H1 (cell line): Measurements from ENCODE around the gene ATP5ME. TPM values are rescaled to one million over a fixed set of nuclear protein-coding genes. Genes with fewer than 3 reads are reported as not detected.

Experiments used
- CTCF ChIA-PET: fragments of 300-600 bp; sonication (Branson Sonifier 250); formaldehyde crosslinking; loops from one replicate; lab custom pipeline; 2021; ENCODE audit not compliant: partially characterized antibody; lab: Charles Lee
- POLR2A ChIA-PET: fragments of 300-600 bp; sonication (Branson Sonifier 250); formaldehyde crosslinking; loops from one replicate; lab custom pipeline; 2021; ENCODE audit warnings: inconsistent platforms; ENCODE audit not compliant: partially characterized antibody; lab: Charles Lee
- DNase-seq, 2 experiments: peaks; one replicate each; pipeline versions ENCODE4 v3.0.0 to v3.0.0-alpha.2; 2010 to 2022; ENCODE audit warnings: low spot score in 2 of 2, low read depth in 1 of 2, mixed read lengths in 1 of 2
- FAIRE-seq: peaks from 2 replicates; lab custom pipeline; 2011; peaks lifted over from hg19 to GRCh38; lab: Jason Lieb, UNC
- H2AFZ ChIP-seq: 2 replicates; pipeline ENCODE4 v1.8.1; 2012; ENCODE audit warnings: low read length, inconsistent platforms
- H2AK5ac ChIP-seq: 2 replicates; pipeline ENCODE4 v1.6.1; 2013; ENCODE audit warnings: low read depth, low read length
- H2BK120ac ChIP-seq: replicated peaks from 2 replicates; pipeline ENCODE3; 2013; ENCODE audit warnings: low read depth, low read length, inconsistent platforms
- H2BK12ac ChIP-seq: 2 replicates; pipeline ENCODE4 v1.6.1; 2013; ENCODE audit warnings: low read depth, low read length
- H2BK15ac ChIP-seq: 2 replicates; pipeline ENCODE4 v1.6.1; 2013; ENCODE audit warnings: low read length
- H2BK20ac ChIP-seq: 2 replicates; pipeline ENCODE4 v1.6.1; 2013; ENCODE audit warnings: low read length
- H2BK5ac ChIP-seq: 2 replicates; pipeline ENCODE4 v1.6.1; 2013; ENCODE audit warnings: low read depth, low read length
- H3K14ac ChIP-seq: 2 replicates; pipeline ENCODE4 v1.6.1; 2013; ENCODE audit warnings: inconsistent platforms; ENCODE audit not compliant: insufficient read length
- H3K18ac ChIP-seq: 2 replicates; pipeline ENCODE4 v1.6.1; 2013; ENCODE audit warnings: low read length; ENCODE audit errors: extremely low read depth
- H3K23ac ChIP-seq: 2 replicates; pipeline ENCODE4 v1.6.1; 2013; ENCODE audit warnings: inconsistent platforms; ENCODE audit not compliant: insufficient read length
- H3K23me2 ChIP-seq: 2 replicates; pipeline ENCODE4 v1.6.1; 2013; ENCODE audit warnings: low read depth, low read length
- H3K27ac ChIP-seq: 2 replicates; pipeline ENCODE4 v1.6.1; 2011; ENCODE audit warnings: low read depth, low read length, inconsistent platforms
- H3K27me3 ChIP-seq, 4 experiments: replicated peaks in 1 of 4; 1 replicate in 1 of 4; 2 replicates in 3 of 4; pipeline versions ENCODE4 v1.6.1 to v1.8.1; 2011 to 2013; ENCODE audit warnings: low read length in 3 of 4, mild to moderate bottlenecking in 3 of 4, inconsistent platforms in 2 of 4, mixed read lengths in 2 of 4, moderate library complexity in 1 of 4; ENCODE audit not compliant: control insufficient read depth in 3 of 4, insufficient read depth in 3 of 4; ENCODE audit errors: extremely low read depth in 1 of 4
- H3K36me3 ChIP-seq, 4 experiments: 2 replicates each; pipeline versions ENCODE4 v1.6.1 to v1.8.1; 2011 to 2013; ENCODE audit warnings: mild to moderate bottlenecking in 4 of 4, low read length in 3 of 4, moderate library complexity in 2 of 4, control low read depth in 1 of 4, inconsistent platforms in 1 of 4; ENCODE audit not compliant: insufficient read depth in 4 of 4, control insufficient read depth in 2 of 4
- H3K4ac ChIP-seq: replicated peaks from 2 replicates; pipeline ENCODE3; 2013; ENCODE audit warnings: low read length, low read depth, mixed read lengths, inconsistent platforms; ENCODE audit not compliant: insufficient read length
- H3K4me1 ChIP-seq, 4 experiments: replicated peaks in 1 of 4; 1 replicate in 1 of 4; 2 replicates in 3 of 4; pipeline versions ENCODE4 v1.6.1 to v1.8.1; 2011 to 2013; ENCODE audit warnings: low read length in 3 of 4, inconsistent platforms in 2 of 4, mixed read lengths in 1 of 4; ENCODE audit not compliant: insufficient read depth in 4 of 4, control insufficient read depth in 3 of 4
- H3K4me2 ChIP-seq, 2 experiments: 2 replicates each; pipeline versions ENCODE4 v1.6.1 to v1.8.1; 2011 to 2013; ENCODE audit warnings: low read depth in 2 of 2, low read length in 2 of 2, control low read depth in 1 of 2, inconsistent platforms in 1 of 2, mild to moderate bottlenecking in 1 of 2; ENCODE audit not compliant: insufficient read depth in 1 of 2
- H3K4me3 ChIP-seq, 4 experiments: fragments of 200-600, 300-600 bp in 1 of 4; sonication (generic), shearing (Covaris generic), sonication (Bioruptor Twin) in 1 of 4; 2 replicates each; pipeline versions ENCODE4 v1.5.1 to v1.8.1; 2011 to 2016; ENCODE audit warnings: low read length in 4 of 4, low read depth in 3 of 4, control low read depth in 2 of 4, inconsistent platforms in 2 of 4, mild to moderate bottlenecking in 2 of 4, mixed read lengths in 1 of 4, moderate library complexity in 1 of 4; ENCODE audit not compliant: insufficient read depth in 2 of 4; ENCODE audit errors: extremely low read depth in 1 of 4
- H3K56ac ChIP-seq: replicated peaks from 2 replicates; pipeline ENCODE3; 2013; ENCODE audit warnings: low read depth, mild to moderate bottlenecking, mixed read lengths, low read length, inconsistent platforms; ENCODE audit not compliant: insufficient read length
- H3K79me1 ChIP-seq: 2 replicates; pipeline ENCODE4 v1.6.1; 2013; ENCODE audit warnings: low read depth, low read length, control low read depth
- H3K79me2 ChIP-seq, 2 experiments: 2 replicates each; pipeline versions ENCODE4 v1.6.1 to v1.8.1; 2012 to 2013; ENCODE audit warnings: low read length in 2 of 2, mild to moderate bottlenecking in 2 of 2, inconsistent platforms in 1 of 2; ENCODE audit not compliant: insufficient read depth in 2 of 2, control insufficient read depth in 1 of 2
- H3K9ac ChIP-seq, 4 experiments: replicated peaks in 1 of 4; 1 replicate in 1 of 4; 2 replicates in 3 of 4; pipeline versions ENCODE4 v1.6.1 to v1.8.1; 2011 to 2013; ENCODE audit warnings: low read depth in 3 of 4, low read length in 3 of 4, control low read depth in 2 of 4, mild to moderate bottlenecking in 2 of 4, moderate library complexity in 2 of 4, inconsistent platforms in 1 of 4; ENCODE audit errors: extremely low read depth in 1 of 4
- H3K9me3 ChIP-seq, 2 experiments: 2 replicates each; pipeline versions ENCODE4 v1.6.1 to v1.8.1; 2012 to 2013; ENCODE audit warnings: mild to moderate bottlenecking in 2 of 2, moderate library complexity in 2 of 2, control low read depth in 1 of 2, inconsistent platforms in 1 of 2, low read depth in 1 of 2, low read length in 1 of 2, mixed read lengths in 1 of 2; ENCODE audit not compliant: insufficient read depth in 2 of 2
- H4K20me1 ChIP-seq, 2 experiments: replicated peaks in 1 of 2; 2 replicates each; pipeline versions ENCODE3 to v1.8.1; 2011 to 2013; ENCODE audit warnings: inconsistent platforms in 2 of 2, low read length in 2 of 2, mild to moderate bottlenecking in 1 of 2; ENCODE audit not compliant: insufficient read depth in 2 of 2, control insufficient read depth in 1 of 2
- H4K5ac ChIP-seq: 2 replicates; pipeline ENCODE4 v1.6.1; 2013; ENCODE audit warnings: low read length, low read depth, mixed read lengths, inconsistent platforms; ENCODE audit not compliant: insufficient read length
- H4K8ac ChIP-seq: 2 replicates; pipeline ENCODE4 v1.8.0; 2013; ENCODE audit warnings: mild to moderate bottlenecking, moderate library complexity, low read length, inconsistent platforms; ENCODE audit not compliant: insufficient read depth; ENCODE audit errors: extremely low read depth
- H4K91ac ChIP-seq: replicated peaks from 2 replicates; pipeline ENCODE3; 2013; ENCODE audit warnings: low read length, mixed read lengths, inconsistent platforms; ENCODE audit not compliant: insufficient read length
- CTCF ChIP-seq, 3 experiments: IDR thresholded peaks; 1 replicate in 2 of 3; 2 replicates in 1 of 3; pipeline versions ENCODE4 v1.5.1 to v1.6.1; 2011; ENCODE audit warnings: low read length in 3 of 3, mild to moderate bottlenecking in 3 of 3, inconsistent platforms in 2 of 3, low read depth in 1 of 3, moderate library complexity in 1 of 3; ENCODE audit not compliant: insufficient read depth in 1 of 3; ENCODE audit errors: control extremely low read depth in 1 of 3
- EZH2 ChIP-seq: fragments of 200-600 bp; sonication (generic); IDR thresholded peaks from 2 replicates; pipeline ENCODE4 v1.7.1; 2012; ENCODE audit warnings: low read depth, mild to moderate bottlenecking, moderate library complexity, low read length, inconsistent platforms; ENCODE audit not compliant: severe bottlenecking
- GABPA ChIP-seq: IDR thresholded peaks from 2 replicates; pipeline ENCODE4 v1.6.1; 2011; ENCODE audit warnings: mild to moderate bottlenecking, low read length, moderate library complexity, borderline replicate concordance; ENCODE audit not compliant: insufficient read depth
- JUND ChIP-seq: IDR thresholded peaks from 2 replicates; pipeline ENCODE4 v1.6.1; 2011; ENCODE audit warnings: mild to moderate bottlenecking, improper control_type of control experiment, low read length
- KDM1A ChIP-seq: fragments of 200-600, 300-600 bp; sonication (generic); IDR thresholded peaks from 2 replicates; pipeline ENCODE4 v1.7.1; 2016; ENCODE audit warnings: mild to moderate bottlenecking, low read length, borderline replicate concordance
- NRF1 ChIP-seq: IDR thresholded peaks from 2 replicates; pipeline ENCODE4 v1.6.1; 2011; ENCODE audit warnings: mild to moderate bottlenecking, low read depth, low read length, improper control_type of control experiment
- RNF2 ChIP-seq: fragments of 200-900, 300-1000 bp; sonication (generic); IDR thresholded peaks from 2 replicates; pipeline ENCODE4 v1.7.1; 2016; ENCODE audit warnings: borderline replicate concordance, low read depth, mild to moderate bottlenecking, antibody characterized with exemption, low read length; ENCODE audit not compliant: poor library complexity, severe bottlenecking; ENCODE audit errors: missing control alignments
- TBP ChIP-seq: IDR thresholded peaks from 2 replicates; pipeline ENCODE4 v1.6.1; 2011; ENCODE audit warnings: low read depth, low read length, improper control_type of control experiment
- YY1 ChIP-seq: IDR thresholded peaks from 2 replicates; pipeline ENCODE4 v1.6.1; 2011; ENCODE audit warnings: low read depth, mild to moderate bottlenecking, low read length
- WGBS, 2 experiments: shearing (Covaris generic) in 1 of 2; methylation state at CpG; one replicate each; pipeline versions ENCODE4 v1.1.6 to v1.1.7; 2013 to 2015; ENCODE audit warnings: low lambda C conversion rate in 2 of 2, mixed read lengths in 2 of 2, inconsistent platforms in 1 of 2, low coverage in 1 of 2, missing lambda C conversion rate in 1 of 2; ENCODE audit not compliant: insufficient replicate concordance in 2 of 2, insufficient coverage in 1 of 2, insufficient read length in 1 of 2; ENCODE audit errors: extremely low coverage in 1 of 2, missing lambda C conversion rate in 1 of 2; 5-methylcytosine and 5-hydroxymethylcytosine counted together
- polyA plus RNA-seq, 7 experiments: library from polyadenylated mRNA; depleted of rRNA in 3 of 7; stranded (reverse) in 5 of 7; unstranded in 2 of 7; fragments of >200 nt in 5 of 7; fragments of 200-250 nt in 2 of 7; gene quantifications; 1 replicate in 5 of 7; 2 replicates in 1 of 7; 4 replicates in 1 of 7; pipeline versions ENCODE4 v1.2.1 to v1.2.3, GENCODE V29; 2011 to 2013; ENCODE audit warnings: missing spikeins in 2 of 7, mixed read lengths in 2 of 7
- total RNA-seq: library from RNA; stranded (reverse); fragmentation: NEBNext Ultra II Directional; extraction: Animal tissue kit (Norgen Biotek cat#: 25700); gene quantifications from 2 replicates; pipeline ENCODE4 v1.2.1, GENCODE V29; 2021

The ATP5ME gene
- total and polyA plus RNA-seq, 2 of the 8 experiments (the other 6 are each of a cell fraction or from before 2014, with no cell fraction given), result 375 to 450 TPM

- Histone ChIP-seq H3K27me3 (no peaks in the 10 kb centered on the region; a peak in 1 of 7 replicates), H2BK12ac (no peak overlapping the region), H2BK20ac (no peak overlapping the region), H3K23me2 (no peaks in the 10 kb centered on the region), H3K9me3 (peaks cover 10 to 11% of the 10 kb centered on the region in 2 experiments; a peak in 3 of 4 replicates), H3K23ac (no peak overlapping the region), H3K36me3 (no peaks in the 10 kb centered on the region), H3K56ac (no peak overlapping the region), H2AFZ (no peak overlapping the region), H4K91ac (no peak overlapping the region), H3K27ac (no peak overlapping the region), H3K9ac (no peak overlapping the region), H3K4ac (no peak overlapping the region), H4K8ac (no peak overlapping the region), H3K18ac (no peak overlapping the region), H3K79me1 (no peaks in the 10 kb centered on the region), H3K14ac (no peak overlapping the region), H3K4me1 (peaks cover 0 to 4% (median 3%) of the 10 kb centered on the region in 4 experiments; a peak in 4 of 7 replicates), H3K4me2 (no peak overlapping the region), H4K5ac (no peak overlapping the region), H3K79me2 (no peaks in the 10 kb centered on the region), H2BK15ac (no peak overlapping the region), H2BK5ac (no peak overlapping the region), H2AK5ac (no peak overlapping the region), H3K4me3 (no peak overlapping the region), H2BK120ac (no peak overlapping the region), H4K20me1 (peaks cover 0 to 2% of the 10 kb centered on the region in 2 experiments)
- POLR2A ChIA-PET, result no interaction called here
- CTCF ChIA-PET, result interaction anchor here (1.3 to 1.6 kb wide), 3 partner anchors 26 to 64 kb away, joined by 3 to 4 read pairs (median 3); no protein-coding TSS in a partner anchor
- FAIRE-seq (no peak), DNase-seq (no peak)
- WGBS, 2 experiments, result 81% methylated on average over 19 of the region's 20 CpGs; no CpG with 5 or more reads in 1 of the 2 experiments
- TF ChIP-seq JUND (no peak), KDM1A (no peak), YY1 (no peak), GABPA (no peak), NRF1 (no peak), EZH2 (no peak), RNF2 (no peak), TBP (no peak), CTCF (IDR thresholded peaks at IDR 0.05; ENCODE audit: control extremely low read depth in 1 of 3, insufficient read depth in 1 of 3, low read depth in 1 of 3, low read length in 3 of 3) (no peak)
Measured at GRCh38 chr4:629915-630641, 44.0 kb downstream of the ATP5ME start.
